Activated T-cell treated with anti-CD3 and anti-CD28 coated beads for 4 hours (primary cell): Measurements from ENCODE around the gene MAP1B.

Experiments
- DNase-seq: peaks from one replicate; pipeline ENCODE4 v3.0.0-alpha.2; 2020

The MAP1B gene

GRCh38 chr5:72199681-72200080 is 92.4 kb downstream of the MAP1B start:
- no peak for DNase-seq

GRCh38 chr5:72202331-72202825 is 95.1 kb downstream of the MAP1B start:
- no peak for DNase-seq

GRCh38 chr5:72203251-72203845 is 96.1 kb downstream of the MAP1B start:
- no peak for DNase-seq

- DNase-seq = no peak
Observed at GRCh38 chr5:72204946-72205345, 97.7 kb downstream of the MAP1B start.

- DNase-seq = no peak
Observed at GRCh38 chr5:72205431-72206009, 98.2 kb downstream of the MAP1B start.

GRCh38 chr5:72206160-72206559 is 98.9 kb downstream of the MAP1B start:
- no peak for DNase-seq

GRCh38 chr5:72206994-72207393 is 99.7 kb downstream of the MAP1B start:
- no peak for DNase-seq

GRCh38 chr5:72208324-72208926 is 101.2 kb downstream of the MAP1B start:
- DNase-seq = no peak

- DNase-seq = no peak
Observed at GRCh38 chr5:72209147-72210115, 102.2 kb downstream of the MAP1B start.

GRCh38 chr5:72210888-72211678 is 103.8 kb downstream of the MAP1B start:
- no peak for DNase-seq

- no peak for DNase-seq
Observed at GRCh38 chr5:72212171-72212570, 104.9 kb downstream of the MAP1B start.

- no peak for DNase-seq
Observed at GRCh38 chr5:72213482-72213881, 106.2 kb downstream of the MAP1B start.

GRCh38 chr5:72214168-72214567 is 106.9 kb downstream of the MAP1B start:
- DNase-seq = no peak

- DNase-seq = no peak
Observed at GRCh38 chr5:72216756-72217155, 109.5 kb downstream of the MAP1B start.

GRCh38 chr5:72221099-72221498 is 113.8 kb downstream of the MAP1B start:
- no peak for DNase-seq

- no peak for DNase-seq
Observed at GRCh38 chr5:72221541-72221940, 114.3 kb downstream of the MAP1B start.

GRCh38 chr5:72222521-72222920 is 115.2 kb downstream of the MAP1B start:
- no peak for DNase-seq

- no peak for DNase-seq
Observed at GRCh38 chr5:72223371-72223770, 116.1 kb downstream of the MAP1B start.

- no peak for DNase-seq
Observed at GRCh38 chr5:72224946-72225463, 117.7 kb downstream of the MAP1B start.

- DNase-seq = no peak
Observed at GRCh38 chr5:72225741-72226140, 118.5 kb downstream of the MAP1B start.

GRCh38 chr5:72226950-72227349 is 119.7 kb downstream of the MAP1B start:
- DNase-seq = no peak

- no peak for DNase-seq
Observed at GRCh38 chr5:72228960-72229359, 121.7 kb downstream of the MAP1B start.
